Daoy (cell line): Measurements from ENCODE around the gene CENPA. TPM values are rescaled to one million over a fixed set of nuclear protein-coding genes. Genes with fewer than 3 reads are reported as not detected.
"Not testable (repeated sequence)": the region's sequence is repeated elsewhere in the genome, so short reads cannot be mapped to it uniquely, and the experiment has no call there.

Source experiments
- DNase-seq: peaks from one replicate; pipeline ENCODE4 v3.0.0-alpha.2; 2015; ENCODE audit warnings: low read depth
- total RNA-seq: library from RNA; depleted of rRNA; stranded (reverse); fragments of >200 nt; shearing (Covaris generic); gene quantifications from 2 replicates; pipeline ENCODE4 v1.2.3, GENCODE V29; 2014; rRNA removed

CENPA gene
- total RNA-seq, result 25.3 and 27.9 TPM in 2 replicates

GRCh38 chr2:26785431-26786206 lies at the start of gene CENPA:
TSS of gene CENPA (plus strand) at chr2:26786056. CDS start at chr2:26786197, 141 bp downstream.
- DNase-seq, result peak; percentile 99

- no peak for DNase-seq
These were observed 48.6 kb upstream of the CENPA start for GRCh38 chr2:26737221-26737620.

- DNase-seq, result no peak
These were observed 47.4 kb upstream of the CENPA start for GRCh38 chr2:26738481-26738880.

- DNase-seq, result no peak
These were observed 46.3 kb upstream of the CENPA start for GRCh38 chr2:26739514-26739913.

DNA sequence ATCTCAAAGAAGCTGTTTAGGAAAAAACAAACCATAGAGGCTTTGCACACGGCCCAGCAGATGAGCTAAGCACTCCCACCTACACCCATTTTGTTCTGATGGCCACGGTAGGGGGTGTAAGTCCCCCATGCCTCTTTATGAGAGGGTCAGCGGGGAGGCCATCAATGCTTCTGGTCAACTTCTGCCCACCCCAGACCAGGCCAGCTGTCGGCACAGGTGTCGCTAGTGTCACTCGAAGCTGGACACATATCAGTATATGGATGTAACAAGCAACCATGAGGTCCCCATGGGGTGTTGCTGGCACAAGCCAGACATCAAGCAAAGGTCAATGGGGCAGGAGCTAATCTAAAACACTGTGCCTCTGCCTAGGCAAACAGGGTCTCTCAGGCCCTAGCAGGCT lies 45.5 kb upstream of the CENPA start:
- no peak for DNase-seq

GRCh38 chr2:26740890-26741302 lies 45.0 kb upstream of the CENPA start:
- no peak for DNase-seq

GRCh38 chr2:26742048-26742770 lies 43.6 kb upstream of the CENPA start:
- no peak for DNase-seq

- no peak for DNase-seq
These were observed 42.0 kb upstream of the CENPA start for GRCh38 chr2:26743852-26744251.

GRCh38 chr2:26744953-26745352 lies 40.9 kb upstream of the CENPA start:
- no peak for DNase-seq

DNA sequence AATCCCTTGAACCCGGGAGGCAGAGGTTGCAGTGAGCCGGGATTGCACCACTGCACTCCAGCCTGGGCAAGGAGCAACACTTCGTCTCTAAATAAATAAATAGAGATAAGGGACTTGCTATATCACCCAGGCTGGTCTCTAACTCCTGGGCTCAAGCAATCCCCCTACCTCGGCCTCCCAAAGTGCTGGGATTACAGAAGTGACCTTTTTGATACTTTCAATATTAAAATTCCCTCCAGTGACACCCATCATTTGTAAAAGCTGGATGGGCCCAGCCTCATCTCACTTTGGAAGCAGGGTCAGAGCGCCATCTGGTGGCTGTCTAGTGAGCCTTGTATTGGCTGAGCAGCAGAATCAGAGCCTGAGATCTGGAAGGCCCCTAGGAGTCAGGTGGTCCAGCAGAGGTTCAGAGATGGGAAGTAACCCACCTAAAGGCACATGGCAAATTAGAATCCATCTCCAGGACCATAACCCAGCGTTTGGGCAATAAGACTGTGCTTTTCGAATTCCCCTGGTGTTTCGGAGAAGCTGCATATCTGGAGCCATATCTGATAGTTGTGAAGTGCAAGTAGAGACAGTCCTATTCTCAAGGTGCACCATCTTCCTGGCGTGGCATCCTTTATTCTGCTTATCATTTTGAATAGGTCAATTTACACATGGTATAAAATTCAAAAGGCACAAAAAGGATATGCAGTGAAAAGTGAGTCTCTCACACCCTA lies 40.1 kb upstream of the CENPA start:
- DNase-seq, result peak; percentile 83

- DNase-seq, result no peak
These were observed 38.9 kb upstream of the CENPA start for GRCh38 chr2:26746934-26747333.

GRCh38 chr2:26749787-26750420 lies 36.0 kb upstream of the CENPA start:
- not testable (repeated sequence) for DNase-seq

DNA sequence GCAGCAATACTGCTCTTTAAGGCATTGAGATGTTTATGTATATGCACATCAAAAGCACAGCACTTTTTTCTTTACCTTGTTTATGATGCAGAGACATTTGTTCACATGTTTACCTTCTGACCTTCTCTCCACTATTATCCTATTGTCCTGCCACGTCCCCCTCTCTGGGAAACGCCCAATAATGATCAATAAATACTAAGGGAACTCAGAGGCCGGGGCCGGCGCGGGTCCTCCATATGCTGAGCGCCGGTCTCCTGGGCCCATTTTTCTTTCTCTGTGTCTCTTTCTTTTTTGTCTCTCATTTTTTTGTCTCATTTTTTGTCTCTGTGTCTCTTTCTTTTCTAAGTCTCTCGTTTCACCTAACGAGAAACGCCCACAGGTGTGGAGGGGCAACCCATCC lies 35.4 kb upstream of the CENPA start:
- DNase-seq, result not testable (repeated sequence)

DNA sequence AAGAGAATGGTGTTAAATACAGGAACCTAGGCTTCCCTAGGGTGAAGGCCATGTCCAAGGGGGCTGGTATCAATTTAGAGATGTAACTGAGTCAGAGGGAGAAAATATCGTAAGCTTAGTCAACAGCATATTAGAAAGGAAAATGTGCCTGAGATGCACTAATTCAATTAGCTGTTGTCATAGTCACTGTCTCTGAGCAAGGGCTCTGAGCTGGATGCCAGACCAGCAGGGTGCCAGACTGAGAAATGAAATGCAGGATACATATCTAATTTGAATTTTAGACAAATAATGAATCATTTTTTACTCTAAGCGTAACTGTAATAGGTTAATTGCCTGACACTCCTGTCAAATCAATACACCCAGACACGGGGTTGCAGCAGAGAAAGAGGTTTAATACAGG lies 33.2 kb upstream of the CENPA start:
- DNase-seq, result no peak

DNA sequence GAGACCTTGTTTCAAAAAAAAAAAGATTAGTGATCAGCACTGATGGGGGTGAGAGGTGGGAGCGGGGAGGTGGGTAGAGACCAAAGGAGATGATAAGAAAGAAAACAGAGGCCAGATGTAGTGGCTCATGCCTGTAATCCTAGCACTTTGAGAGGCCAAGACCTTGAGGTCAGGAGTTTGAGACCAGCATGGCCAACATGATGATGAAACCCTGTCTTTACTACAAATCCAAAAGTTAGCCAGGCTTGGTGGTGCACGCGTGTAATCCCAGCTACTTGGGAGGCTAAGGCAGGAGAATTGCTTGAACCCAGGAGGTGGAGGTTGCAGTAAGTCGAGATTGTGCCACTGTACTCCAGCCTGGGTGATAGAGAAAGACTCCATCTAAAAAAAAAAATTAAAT lies 31.3 kb upstream of the CENPA start:
- no peak for DNase-seq

DNA sequence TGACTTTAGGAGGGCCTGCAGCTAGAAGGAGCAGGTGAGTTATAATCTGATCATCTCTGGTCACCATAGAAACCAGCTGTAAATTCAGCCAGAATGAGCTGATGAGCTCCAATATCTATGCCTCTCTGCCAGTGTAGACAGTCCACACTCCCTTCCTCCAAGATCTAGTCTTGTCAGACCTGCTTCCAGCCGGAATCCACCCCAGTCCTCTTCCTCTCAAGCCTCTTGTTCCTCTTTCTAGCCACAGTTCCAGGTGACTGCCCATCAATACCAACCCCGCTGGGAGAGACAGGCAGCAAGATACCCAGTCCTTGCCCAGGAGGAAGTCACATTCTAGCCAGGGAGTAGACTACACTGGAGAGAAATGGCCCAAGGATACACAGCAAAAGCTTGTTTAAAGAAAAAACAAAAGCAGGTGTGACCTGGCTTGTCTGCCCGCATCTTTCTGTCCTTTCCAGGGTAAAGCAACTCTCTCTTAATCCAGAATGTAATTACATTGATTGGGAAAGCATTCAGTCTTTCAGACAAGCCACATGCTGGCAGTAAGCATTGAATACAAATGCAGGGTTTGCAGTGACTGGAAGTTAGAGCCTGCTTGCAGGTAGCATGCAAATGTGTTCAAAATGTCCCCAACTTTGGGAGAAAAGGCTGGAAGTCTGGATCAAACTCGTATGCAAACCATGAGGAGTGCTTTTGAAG lies 30.7 kb upstream of the CENPA start:
- no peak for DNase-seq

- no peak for DNase-seq
These were observed 29.5 kb upstream of the CENPA start for GRCh38 chr2:26756337-26756736.

DNA sequence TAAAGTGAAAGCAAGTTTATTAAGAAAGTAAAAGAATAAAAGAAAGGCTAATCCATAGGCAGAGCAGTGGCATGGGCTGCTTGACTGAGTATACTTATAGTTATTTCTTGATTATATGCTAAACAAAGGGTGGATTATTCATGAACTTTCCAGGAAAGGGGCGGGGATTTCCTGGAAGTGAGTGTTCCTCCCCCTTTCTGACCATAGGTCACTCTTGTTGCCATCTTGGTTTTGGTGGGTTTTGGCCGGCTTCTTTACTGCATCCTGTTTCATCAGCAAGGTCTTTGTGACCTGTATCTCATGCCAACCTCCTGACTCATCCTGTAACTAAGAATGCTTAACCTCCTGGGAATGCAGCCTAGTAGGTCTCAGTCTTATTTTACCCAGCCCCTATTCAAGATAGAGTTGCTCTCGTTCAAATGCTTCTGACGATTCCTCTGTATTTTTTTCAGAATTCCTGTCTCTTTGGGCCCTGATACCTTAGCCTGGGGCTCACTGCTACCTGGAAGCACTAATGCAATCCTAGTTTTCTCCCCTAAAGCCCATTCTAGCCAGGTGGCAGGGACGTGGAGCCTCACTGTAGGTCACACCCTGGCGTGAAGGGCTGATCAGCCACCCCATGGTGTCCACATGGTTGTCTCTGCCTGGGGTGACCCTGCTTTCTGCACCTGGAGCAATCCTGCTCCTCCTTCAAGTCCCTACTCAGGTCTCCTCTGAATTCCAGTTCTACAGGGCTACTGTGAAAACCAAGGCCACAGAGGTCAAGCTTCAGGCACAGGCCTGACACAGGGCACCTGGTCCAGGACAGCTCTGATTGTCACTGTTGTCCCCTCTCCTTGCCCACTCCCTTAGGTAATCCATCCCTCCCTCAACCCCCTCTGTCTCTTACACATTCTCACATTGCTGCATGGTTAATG lies 27.7 kb upstream of the CENPA start:
- peak; percentile 95 for DNase-seq

DNA sequence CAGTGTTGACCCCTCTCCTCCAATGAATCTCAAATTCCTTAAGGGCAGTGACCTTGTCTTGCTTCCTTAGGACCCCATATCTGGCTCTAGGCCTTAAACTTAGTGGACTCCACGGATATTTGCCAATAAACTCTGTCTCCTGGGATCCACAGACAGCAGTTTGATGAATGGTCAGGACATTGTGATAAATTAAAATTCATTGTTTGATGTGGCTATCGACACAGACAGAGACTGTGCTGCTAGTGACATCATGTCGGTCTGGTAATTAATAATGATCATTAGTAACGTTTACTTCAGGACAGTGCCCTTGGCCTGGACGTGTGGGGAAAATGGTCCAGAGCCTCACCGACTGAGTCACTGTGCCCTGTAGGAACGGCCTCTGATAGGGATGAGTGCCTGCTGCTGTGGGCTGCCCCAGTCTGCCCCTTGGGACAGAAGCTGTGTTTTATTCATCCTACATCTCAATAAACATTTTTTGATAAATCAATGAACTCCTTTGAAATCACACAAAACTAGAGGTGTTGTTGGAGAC lies 27.0 kb upstream of the CENPA start:
- DNase-seq, result peak; percentile 23

GRCh38 chr2:26759845-26760244 lies 26.0 kb upstream of the CENPA start:
- DNase-seq, result no peak
